Esophagus muscularis mucosa (tissue), 4 donors: ENCODE data around the gene PAFAH2.

ENCODE experiments used
- EP300 ChIP-seq: sonication (generic); formaldehyde crosslinking; IDR thresholded peaks from one replicate; pipeline ENCODE4 v1.6.1; 2017; ENCODE audit warnings: antibody characterized with exemption
- POLR2AphosphoS5 ChIP-seq, 2 donors: sonication (generic); formaldehyde crosslinking; IDR thresholded peaks; one replicate each; pipeline ENCODE4 v1.6.1; 2017; ENCODE audit warnings: antibody characterized with exemption in 2 of 2
- TF ChIP-seq, protein P1 (sequence below), 3 experiments: fragments of 200-600 bp in 2 of 3; fragments of 450-650 bp in 1 of 3; sonication (generic) in 2 of 3; IDR thresholded peaks; one replicate each; pipeline ENCODE4 v1.5.1; 2017 to 2019; ENCODE audit warnings: antibody characterized with exemption in 3 of 3, mild to moderate bottlenecking in 2 of 3, moderate library complexity in 1 of 3

DNA sequence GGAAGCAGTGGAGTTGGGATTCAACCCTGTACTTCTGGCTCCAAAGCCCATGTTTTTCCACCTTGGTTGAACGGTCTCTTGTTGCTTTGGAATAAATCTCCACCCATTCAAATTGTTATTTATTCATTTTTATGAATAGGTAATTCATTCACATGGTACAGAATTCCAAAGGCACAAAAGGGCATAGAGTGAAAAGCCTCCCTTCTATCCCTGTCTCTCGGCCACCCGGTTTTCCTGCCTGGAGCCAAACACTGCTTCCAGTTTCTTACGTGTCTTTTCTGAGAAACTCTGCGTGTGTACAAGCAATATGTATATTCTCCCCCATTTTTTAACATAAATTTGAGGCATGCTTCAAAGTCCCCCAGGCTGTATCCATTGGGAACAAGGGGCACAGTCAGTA, 27.7 kb upstream of the PAFAH2 start:
- TF ChIP-seq, protein P1, sequence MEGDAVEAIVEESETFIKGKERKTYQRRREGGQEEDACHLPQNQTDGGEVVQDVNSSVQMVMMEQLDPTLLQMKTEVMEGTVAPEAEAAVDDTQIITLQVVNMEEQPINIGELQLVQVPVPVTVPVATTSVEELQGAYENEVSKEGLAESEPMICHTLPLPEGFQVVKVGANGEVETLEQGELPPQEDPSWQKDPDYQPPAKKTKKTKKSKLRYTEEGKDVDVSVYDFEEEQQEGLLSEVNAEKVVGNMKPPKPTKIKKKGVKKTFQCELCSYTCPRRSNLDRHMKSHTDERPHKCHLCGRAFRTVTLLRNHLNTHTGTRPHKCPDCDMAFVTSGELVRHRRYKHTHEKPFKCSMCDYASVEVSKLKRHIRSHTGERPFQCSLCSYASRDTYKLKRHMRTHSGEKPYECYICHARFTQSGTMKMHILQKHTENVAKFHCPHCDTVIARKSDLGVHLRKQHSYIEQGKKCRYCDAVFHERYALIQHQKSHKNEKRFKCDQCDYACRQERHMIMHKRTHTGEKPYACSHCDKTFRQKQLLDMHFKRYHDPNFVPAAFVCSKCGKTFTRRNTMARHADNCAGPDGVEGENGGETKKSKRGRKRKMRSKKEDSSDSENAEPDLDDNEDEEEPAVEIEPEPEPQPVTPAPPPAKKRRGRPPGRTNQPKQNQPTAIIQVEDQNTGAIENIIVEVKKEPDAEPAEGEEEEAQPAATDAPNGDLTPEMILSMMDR (IDR thresholded peaks at IDR 0.05), result no peak
- TF ChIP-seq POLR2AphosphoS5 (IDR thresholded peaks at IDR 0.05), result no peak
- TF ChIP-seq EP300, result no peak
